ENCODE measurements around the gene USP25.

The USP25 gene

GRCh38 chr21:15848634-15849560 lies 119.1 kb downstream of the USP25 start:
- TF ChIP-seq CTCF (IDR thresholded peaks at IDR 0.05; ENCODE audit: borderline replicate concordance, insufficient read depth, low read depth, low read length), result no peak
- no peak overlapping the region for H3K4me3 ChIP-seq (ENCODE audit: low read depth, low read length)

GRCh38 chr21:15849927-15850326 lies 120.1 kb downstream of the USP25 start:
- H3K4me3 ChIP-seq (ENCODE audit: low read depth, low read length), result no peak overlapping the region
- TF ChIP-seq CTCF (IDR thresholded peaks at IDR 0.05; ENCODE audit: borderline replicate concordance, insufficient read depth, low read depth, low read length), result no peak

GRCh38 chr21:15850645-15851044 lies 120.9 kb downstream of the USP25 start:
- no peak for TF ChIP-seq CTCF (IDR thresholded peaks at IDR 0.05; ENCODE audit: borderline replicate concordance, insufficient read depth, low read depth, low read length)
- H3K4me3 ChIP-seq (ENCODE audit: low read depth, low read length), result no peak overlapping the region

GRCh38 chr21:15852146-15852545 lies 122.4 kb downstream of the USP25 start:
- no peak overlapping the region for H3K4me3 ChIP-seq (ENCODE audit: low read depth, low read length)
- no peak for TF ChIP-seq CTCF (IDR thresholded peaks at IDR 0.05; ENCODE audit: borderline replicate concordance, insufficient read depth, low read depth, low read length)

- TF ChIP-seq CTCF (IDR thresholded peaks at IDR 0.05; ENCODE audit: borderline replicate concordance, insufficient read depth, low read depth, low read length), result no peak
Observed at GRCh38 chr21:15853126-15853525, 123.3 kb downstream of the USP25 start.

GRCh38 chr21:15856813-15857212 lies 127.0 kb downstream of the USP25 start:
- H3K4me3 ChIP-seq (ENCODE audit: low read depth, low read length), result no peak overlapping the region
- no peak for TF ChIP-seq CTCF (IDR thresholded peaks at IDR 0.05; ENCODE audit: borderline replicate concordance, insufficient read depth, low read depth, low read length)

More at GRCh38 chr21:15853126-15853525, 123.3 kb downstream of the USP25 start:
- no peak overlapping the region for H3K4me3 ChIP-seq (ENCODE audit: low read depth, low read length)

- H3K4me3 ChIP-seq (ENCODE audit: low read depth, low read length), result no peak overlapping the region
- TF ChIP-seq CTCF (IDR thresholded peaks at IDR 0.05; ENCODE audit: borderline replicate concordance, insufficient read depth, low read depth, low read length), result no peak
Observed at GRCh38 chr21:15857740-15858139, 128.0 kb downstream of the USP25 start.

Data from GM12875 (cell line).